ENCODE data around the gene RO60.
"Not testable (repeated sequence)": the region's sequence is repeated elsewhere in the genome, so short reads cannot be mapped to it uniquely, and the experiment has no call there.

Gene RO60

DNA sequence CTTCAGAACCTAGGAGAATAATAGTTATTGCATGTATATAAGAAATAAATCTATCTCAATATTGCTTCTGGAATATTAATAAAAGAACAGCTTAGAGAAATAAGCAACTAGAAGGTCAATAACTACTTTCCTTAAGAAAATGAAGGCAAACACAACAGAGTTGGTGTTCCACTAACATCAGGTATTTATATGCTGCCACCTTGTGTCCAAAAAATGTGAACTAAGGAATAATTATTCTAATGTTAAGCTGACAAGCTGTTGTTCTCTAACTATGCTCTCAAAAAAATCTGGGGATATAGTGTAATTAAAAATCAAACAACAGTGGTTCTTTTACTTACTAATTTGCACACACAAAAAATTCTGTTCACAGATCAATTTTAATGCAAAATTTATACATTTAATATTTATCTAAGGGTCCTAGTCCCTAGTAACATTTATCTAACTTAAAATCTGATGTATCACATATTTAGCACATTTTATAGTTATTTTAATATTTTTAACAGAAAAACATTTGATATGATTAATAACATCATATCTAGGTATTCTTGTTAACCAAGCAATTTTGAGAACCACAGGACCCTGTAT lies 39.9 kb upstream of the RO60 start:
- peak; percentile 51 for DNase-seq (ENCODE audit: low read depth)
- H3K4me3 ChIP-seq (ENCODE audit: low read depth, low read length): no peak overlapping the region
- TF ChIP-seq, protein P1, sequence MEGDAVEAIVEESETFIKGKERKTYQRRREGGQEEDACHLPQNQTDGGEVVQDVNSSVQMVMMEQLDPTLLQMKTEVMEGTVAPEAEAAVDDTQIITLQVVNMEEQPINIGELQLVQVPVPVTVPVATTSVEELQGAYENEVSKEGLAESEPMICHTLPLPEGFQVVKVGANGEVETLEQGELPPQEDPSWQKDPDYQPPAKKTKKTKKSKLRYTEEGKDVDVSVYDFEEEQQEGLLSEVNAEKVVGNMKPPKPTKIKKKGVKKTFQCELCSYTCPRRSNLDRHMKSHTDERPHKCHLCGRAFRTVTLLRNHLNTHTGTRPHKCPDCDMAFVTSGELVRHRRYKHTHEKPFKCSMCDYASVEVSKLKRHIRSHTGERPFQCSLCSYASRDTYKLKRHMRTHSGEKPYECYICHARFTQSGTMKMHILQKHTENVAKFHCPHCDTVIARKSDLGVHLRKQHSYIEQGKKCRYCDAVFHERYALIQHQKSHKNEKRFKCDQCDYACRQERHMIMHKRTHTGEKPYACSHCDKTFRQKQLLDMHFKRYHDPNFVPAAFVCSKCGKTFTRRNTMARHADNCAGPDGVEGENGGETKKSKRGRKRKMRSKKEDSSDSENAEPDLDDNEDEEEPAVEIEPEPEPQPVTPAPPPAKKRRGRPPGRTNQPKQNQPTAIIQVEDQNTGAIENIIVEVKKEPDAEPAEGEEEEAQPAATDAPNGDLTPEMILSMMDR (IDR thresholded peaks at IDR 0.05; ENCODE audit: control insufficient read depth, extremely low read depth, insufficient read depth): peak; percentile 63

DNA sequence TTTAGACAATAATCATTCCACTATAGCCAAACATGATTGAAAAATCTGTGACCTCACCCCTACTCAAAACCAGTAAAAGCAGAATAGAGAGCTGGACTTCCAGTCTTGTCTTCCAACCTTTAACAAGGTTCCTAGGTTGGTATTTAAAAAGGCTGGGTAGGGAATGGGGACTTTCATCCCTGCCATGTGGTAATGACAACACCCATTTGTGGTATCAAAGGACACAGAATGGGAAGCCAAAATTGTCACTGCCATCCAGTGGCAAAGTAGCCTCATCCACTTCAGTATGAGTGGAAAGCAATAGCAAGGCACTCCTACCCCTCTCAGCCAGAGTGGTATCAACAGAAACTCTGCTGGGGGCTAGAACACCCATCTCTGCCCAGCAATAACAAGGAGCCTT lies 34.2 kb upstream of the RO60 start:
- TF ChIP-seq, protein P1 (IDR thresholded peaks at IDR 0.05; ENCODE audit: control insufficient read depth, extremely low read depth, insufficient read depth): no peak
- DNase-seq (ENCODE audit: low read depth): no peak
- no peak overlapping the region for H3K4me3 ChIP-seq (ENCODE audit: low read depth, low read length)

DNA sequence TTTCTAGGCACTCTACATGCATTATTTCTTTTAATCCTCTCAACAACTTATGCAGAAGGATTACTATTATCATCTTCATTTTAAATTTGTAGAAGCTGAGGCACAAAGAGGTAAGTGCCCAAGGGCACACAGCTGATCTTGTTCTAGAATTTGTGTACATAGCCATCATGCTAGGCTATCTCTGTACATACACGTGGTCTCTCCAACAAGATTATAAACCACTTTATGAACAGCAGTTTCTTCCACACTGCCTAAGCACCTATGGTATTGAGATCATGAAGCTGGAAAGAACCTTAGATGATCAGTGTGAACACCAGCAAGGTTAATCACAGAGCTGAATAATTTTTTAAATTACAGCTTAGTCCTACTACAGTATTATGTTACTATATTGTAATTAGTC lies 29.1 kb upstream of the RO60 start:
- TF ChIP-seq, protein P1 (IDR thresholded peaks at IDR 0.05; ENCODE audit: control insufficient read depth, extremely low read depth, insufficient read depth): no peak
- no peak overlapping the region for H3K4me3 ChIP-seq (ENCODE audit: low read depth, low read length)
- no peak for DNase-seq (ENCODE audit: low read depth)

DNA sequence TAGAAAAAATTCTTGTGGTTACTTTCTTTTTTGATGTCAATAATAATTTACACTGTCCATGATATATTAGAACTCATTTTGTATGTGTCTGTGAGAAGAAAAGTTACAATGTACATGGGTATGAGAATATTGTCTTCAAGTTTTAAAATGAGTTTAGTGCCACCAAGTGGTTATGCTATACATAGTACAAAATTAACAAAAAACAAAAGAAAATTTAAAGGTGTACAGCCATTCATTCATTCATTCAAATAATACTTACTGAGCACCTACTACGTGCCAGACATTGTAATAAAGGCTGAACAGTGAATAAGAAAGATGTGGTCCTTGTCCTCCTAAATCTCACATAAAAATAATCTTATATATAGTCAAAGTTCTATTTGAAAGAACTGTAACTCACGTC lies 28.0 kb upstream of the RO60 start:
- DNase-seq (ENCODE audit: low read depth): no peak
- H3K4me3 ChIP-seq (ENCODE audit: low read depth, low read length): no peak overlapping the region
- TF ChIP-seq, protein P1 (IDR thresholded peaks at IDR 0.05; ENCODE audit: control insufficient read depth, extremely low read depth, insufficient read depth): peak; percentile 39; the same call in 1 of the 2 replicates

DNA sequence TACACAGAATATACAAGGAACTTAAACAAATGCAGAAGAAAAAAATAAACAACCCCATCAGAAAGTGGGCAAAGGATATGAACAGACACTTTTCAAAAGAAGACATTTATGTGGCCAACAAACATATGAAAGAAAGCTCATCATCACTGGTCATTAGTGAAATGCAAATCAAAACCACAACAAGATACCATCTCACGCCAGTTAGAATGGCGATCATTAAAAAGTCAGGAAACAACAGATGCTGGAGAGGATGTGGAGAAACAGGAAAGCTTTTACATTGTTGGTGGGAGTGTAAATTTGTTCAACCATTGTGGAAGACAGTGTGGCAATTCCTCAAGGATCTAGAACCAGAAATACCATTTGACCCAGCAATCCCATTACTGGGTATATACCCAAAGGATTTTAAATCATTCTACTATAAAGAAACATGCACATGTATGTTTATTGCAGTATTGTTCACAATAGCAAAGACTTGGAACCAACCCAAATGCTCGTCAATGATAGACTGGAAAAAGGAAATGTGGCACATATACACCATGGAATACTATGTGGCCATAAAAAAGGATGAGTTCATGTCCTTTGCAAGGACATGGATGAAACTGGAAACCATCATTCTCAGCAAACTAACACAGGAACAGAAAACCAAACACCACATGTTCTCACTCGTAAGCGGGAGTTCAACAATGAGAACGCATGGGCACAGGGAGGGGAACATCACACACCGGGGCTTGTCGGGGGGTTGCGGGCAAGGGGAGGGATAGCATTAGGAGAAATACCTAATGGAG lies 26.6 kb upstream of the RO60 start:
- not testable (repeated sequence) for H3K4me3 ChIP-seq (ENCODE audit: low read depth, low read length); DNase-seq (ENCODE audit: low read depth)

DNA sequence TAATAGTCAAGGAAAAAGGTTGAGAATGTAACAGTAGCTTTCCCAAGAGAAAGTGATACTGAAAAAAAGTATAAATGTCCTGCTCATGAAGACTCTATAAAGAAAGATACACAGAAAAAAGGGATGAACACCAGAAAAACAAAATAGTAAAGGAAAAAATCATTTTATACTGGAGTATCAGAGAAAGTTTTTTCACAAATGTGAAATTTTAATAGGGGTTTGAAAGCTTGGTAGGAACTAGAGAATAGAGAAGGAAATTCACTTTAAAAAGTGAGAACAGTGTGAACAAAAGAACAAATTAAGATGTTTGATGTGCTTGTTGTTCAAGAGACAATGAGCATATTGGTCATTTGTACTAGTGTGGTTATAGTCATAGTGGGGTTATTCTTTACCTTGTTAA lies 25.8 kb upstream of the RO60 start:
- DNase-seq (ENCODE audit: low read depth): no peak
- H3K4me3 ChIP-seq (ENCODE audit: low read depth, low read length): no peak overlapping the region
- TF ChIP-seq, protein P1 (IDR thresholded peaks at IDR 0.05; ENCODE audit: control insufficient read depth, extremely low read depth, insufficient read depth): no peak

DNA sequence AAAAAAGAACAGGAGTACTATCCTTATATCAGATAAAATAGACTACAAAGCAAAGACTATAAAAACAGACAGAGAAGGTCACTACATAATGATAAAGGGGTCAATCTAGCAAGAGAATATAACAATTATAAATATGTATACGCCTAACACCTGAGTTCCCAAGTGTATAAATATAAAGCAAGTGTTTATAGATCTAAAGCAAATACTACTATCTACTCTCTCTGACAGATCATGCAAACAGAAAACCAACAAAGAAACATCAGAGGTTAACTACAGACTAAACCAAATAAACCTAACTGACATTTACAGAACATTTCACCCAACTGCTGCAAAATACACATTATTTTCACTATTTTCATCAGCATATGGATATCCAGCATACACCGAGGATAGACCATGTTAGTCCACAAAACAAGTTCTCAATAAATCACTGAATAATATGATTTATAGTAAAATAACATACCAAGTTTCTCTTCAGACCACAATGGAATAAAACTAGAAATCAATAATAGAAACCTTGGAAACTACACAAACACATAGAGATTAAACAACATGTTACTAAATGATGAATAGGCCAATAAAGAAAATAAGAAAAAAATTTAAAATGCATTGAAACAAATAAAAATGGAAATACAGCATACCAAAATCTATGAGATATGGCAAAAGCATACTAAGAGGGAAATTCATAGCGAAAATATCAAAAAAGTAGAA lies 22.9 kb upstream of the RO60 start:
- H3K4me3 ChIP-seq (ENCODE audit: low read depth, low read length): no peak overlapping the region
- TF ChIP-seq, protein P1 (IDR thresholded peaks at IDR 0.05; ENCODE audit: control insufficient read depth, extremely low read depth, insufficient read depth): no peak
- DNase-seq (ENCODE audit: low read depth): peak; percentile 74

Measured in LNCaP clone FGC (cell line).